Liver (tissue), 9 donors: ENCODE data around the gene NOXRED1. TPM values are rescaled to one million over a fixed set of nuclear protein-coding genes. Genes with fewer than 3 reads are reported as not detected.

Source experiments
- DNase-seq: peaks from one replicate; pipeline ENCODE4 v3.0.0-alpha.2; 2017; ENCODE audit warnings: low spot score
- H3K27ac ChIP-seq, 2 donors: one replicate each; pipeline ENCODE4 v1.7.0; 2013; ENCODE audit warnings: inconsistent platforms in 2 of 2, low read length in 2 of 2, control low read depth in 1 of 2, low read depth in 1 of 2, mild to moderate bottlenecking in 1 of 2
- H3K27me3 ChIP-seq, 4 donors: one replicate each; pipeline versions ENCODE4 v1.6.1 to v1.7.0; 2013; ENCODE audit warnings: low read length in 3 of 4, inconsistent platforms in 1 of 4, mild to moderate bottlenecking in 1 of 4, moderate library complexity in 1 of 4; ENCODE audit not compliant: control insufficient read depth in 4 of 4, insufficient read depth in 4 of 4
- H3K36me3 ChIP-seq, 4 donors: one replicate each; pipeline versions ENCODE4 v1.6.1 to v1.7.0; 2013; ENCODE audit warnings: low read length in 3 of 4, mild to moderate bottlenecking in 3 of 4, low read depth in 1 of 4, moderate library complexity in 1 of 4; ENCODE audit not compliant: control insufficient read depth in 4 of 4, insufficient read depth in 3 of 4
- H3K4me1 ChIP-seq, 4 donors: one replicate each; pipeline versions ENCODE4 v1.6.1 to v1.7.0; 2013; ENCODE audit warnings: low read length in 3 of 4, mild to moderate bottlenecking in 3 of 4, moderate library complexity in 1 of 4; ENCODE audit not compliant: control insufficient read depth in 4 of 4, insufficient read depth in 4 of 4
- H3K4me3 ChIP-seq, 3 donors: one replicate each; pipeline versions ENCODE4 v1.6.1 to v1.7.0; 2013; ENCODE audit warnings: low read length in 3 of 3, control low read depth in 1 of 3, low read depth in 1 of 3, mild to moderate bottlenecking in 1 of 3
- H3K9ac ChIP-seq, 2 donors: one replicate each; pipeline ENCODE4 v1.7.0; 2013; ENCODE audit warnings: low read length in 2 of 2, mild to moderate bottlenecking in 2 of 2, moderate library complexity in 2 of 2, control low read depth in 1 of 2, low read depth in 1 of 2
- H3K9me3 ChIP-seq, 4 donors: one replicate each; pipeline versions ENCODE4 v1.6.1 to v1.7.0; 2013; ENCODE audit warnings: low read length in 3 of 4; ENCODE audit not compliant: control insufficient read depth in 4 of 4
- EGR1 ChIP-seq, 2 donors: IDR thresholded peaks; 2 replicates each; pipeline ENCODE4 v1.6.1; 2016 to 2018; ENCODE audit warnings: antibody characterized with exemption in 2 of 2, low read depth in 2 of 2
- FOXA1 ChIP-seq: IDR thresholded peaks from 2 replicates; pipeline ENCODE4 v1.6.1; 2016; ENCODE audit warnings: antibody characterized with exemption
- FOXA2 ChIP-seq: IDR thresholded peaks from 2 replicates; pipeline ENCODE4 v1.6.1; 2016; ENCODE audit warnings: antibody characterized with exemption
- GABPA ChIP-seq, 2 donors: IDR thresholded peaks in 1 of 2; conservative IDR thresholded peaks in 1 of 2; 2 replicates each; pipeline ENCODE4 v1.6.1; 2016; ENCODE audit warnings: antibody characterized with exemption in 2 of 2, mild to moderate bottlenecking in 1 of 2, moderate library complexity in 1 of 2
- HNF4A ChIP-seq, 2 donors: conservative IDR thresholded peaks; 2 replicates each; pipeline ENCODE4 v1.6.1; 2016; ENCODE audit warnings: antibody characterized with exemption in 2 of 2, mild to moderate bottlenecking in 2 of 2
- HNF4G ChIP-seq: IDR thresholded peaks from 2 replicates; pipeline ENCODE4 v1.6.1; 2016; ENCODE audit warnings: antibody characterized with exemption
- JUND ChIP-seq, 2 donors: IDR thresholded peaks; 2 replicates each; pipeline ENCODE4 v1.6.1; 2016; ENCODE audit warnings: antibody characterized with exemption in 2 of 2
- NR2F2 ChIP-seq: IDR thresholded peaks from 2 replicates; pipeline ENCODE4 v1.6.1; 2016; ENCODE audit warnings: antibody characterized with exemption
- RAD21 ChIP-seq, 2 donors: IDR thresholded peaks; 2 replicates each; pipeline ENCODE4 v1.6.1; 2016; ENCODE audit warnings: antibody characterized with exemption in 2 of 2, mild to moderate bottlenecking in 2 of 2
- REST ChIP-seq: IDR thresholded peaks from 2 replicates; pipeline ENCODE4 v1.6.1; 2016; ENCODE audit warnings: antibody characterized with exemption, mild to moderate bottlenecking
- RXRA ChIP-seq, 2 donors: IDR thresholded peaks; 2 replicates each; pipeline ENCODE4 v1.6.1; 2017 to 2018; ENCODE audit warnings: antibody characterized with exemption in 2 of 2, mild to moderate bottlenecking in 1 of 2
- SP1 ChIP-seq: IDR thresholded peaks from 2 replicates; pipeline ENCODE4 v1.6.1; 2018; ENCODE audit warnings: antibody characterized with exemption, mild to moderate bottlenecking
- TAF1 ChIP-seq: conservative IDR thresholded peaks from 2 replicates; pipeline ENCODE4 v1.6.1; 2016; ENCODE audit warnings: antibody characterized with exemption, mild to moderate bottlenecking
- YY1 ChIP-seq: IDR thresholded peaks from 2 replicates; pipeline ENCODE4 v1.6.1; 2016; ENCODE audit warnings: antibody characterized with exemption, mild to moderate bottlenecking
- ZBTB33 ChIP-seq: IDR thresholded peaks from 2 replicates; pipeline ENCODE4 v1.6.1; 2016; ENCODE audit warnings: antibody characterized with exemption
- WGBS: extraction: QIAGEN DNeasy Blood & Tissue Kit; methylation state at CpG from one replicate; pipeline ENCODE4 v1.1.7; 2013; 5-methylcytosine and 5-hydroxymethylcytosine counted together
- polyA plus RNA-seq, 2 donors: library from polyadenylated mRNA; stranded (reverse) in 1 of 2; unstranded in 1 of 2; fragments of 200-250 nt in 1 of 2; fragments of >200 nt in 1 of 2; fragmentation: Nextera tagmentation in 1 of 2; extraction: Ambion mirVana in 1 of 2; gene quantifications; one replicate each; pipeline versions ENCODE4 v1.2.1 to v1.2.3, GENCODE V29; 2013 to 2015
- total RNA-seq, 2 donors: library from RNA; depleted of rRNA; stranded (reverse); fragments of >200 nt; gene quantifications; one replicate each; pipeline ENCODE4 v1.2.3, GENCODE V29; 2014
- TF ChIP-seq, protein P1 (sequence below): IDR thresholded peaks from 2 replicates; pipeline ENCODE4 v1.6.1; 2016; ENCODE audit warnings: antibody characterized with exemption
- TF ChIP-seq, protein P2 (sequence below): fragments of 150-350 bp; IDR thresholded peaks from 2 replicates; pipeline ENCODE4 v1.5.1; 2017; ENCODE audit warnings: improper control_type of control experiment, low read depth, low read length; ENCODE audit not compliant: missing input control
- TF ChIP-seq, protein P3 (sequence below): IDR thresholded peaks from 2 replicates; pipeline ENCODE4 v1.6.1; 2016; ENCODE audit warnings: antibody characterized with exemption
- donor health status: healthy.
- donor health status: healthy.
- donor health status: healthy.
- donor health status: healthy.
- donor health status: healthy.

Gene NOXRED1
- total and polyA plus RNA-seq, 4 donors: 0.06 to 0.50 (median 0.30) TPM

DNA sequence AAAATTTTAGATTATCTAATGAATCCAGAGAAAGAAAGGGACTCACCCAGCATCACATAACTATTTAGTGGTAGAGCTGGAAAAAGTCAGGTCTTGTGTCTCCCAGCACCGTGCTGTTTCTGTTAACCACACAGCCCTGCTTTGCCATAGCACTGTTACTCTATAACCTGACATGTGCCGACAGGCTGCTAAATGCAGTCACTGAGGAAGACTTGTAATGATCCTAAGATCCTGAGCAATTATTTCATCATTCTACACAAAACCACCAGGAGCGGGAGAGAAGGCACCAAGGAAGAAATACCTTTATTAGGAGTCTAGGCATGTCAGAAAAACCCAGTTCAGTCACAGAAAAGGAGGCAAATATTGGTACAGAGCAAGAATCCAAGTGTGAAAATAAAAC is 3.1 kb upstream of the NOXRED1 start:
- Histone ChIP-seq H3K9me3 (no peaks in the 10 kb centered on the region), H3K4me3 (no peak overlapping the region), H3K27me3 (no peaks in the 10 kb centered on the region), H3K36me3 (peaks cover 24 to 77% (median 64%) of the 10 kb centered on the region in 4 donors), H3K9ac (no peak overlapping the region), H3K4me1 (no peaks in the 10 kb centered on the region), H3K27ac (no peak overlapping the region)
- TF ChIP-seq JUND (IDR thresholded peaks at IDR 0.05): no peak
- no peak for TF ChIP-seq RXRA (IDR thresholded peaks at IDR 0.05)
- no peak for TF ChIP-seq EGR1 (IDR thresholded peaks at IDR 0.05; ENCODE audit: low read depth in 2 of 2)
- no peak for TF ChIP-seq FOXA1
- TF ChIP-seq, protein P1, sequence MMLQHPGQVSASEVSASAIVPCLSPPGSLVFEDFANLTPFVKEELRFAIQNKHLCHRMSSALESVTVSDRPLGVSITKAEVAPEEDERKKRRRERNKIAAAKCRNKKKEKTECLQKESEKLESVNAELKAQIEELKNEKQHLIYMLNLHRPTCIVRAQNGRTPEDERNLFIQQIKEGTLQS: no peak
- TF ChIP-seq, protein P2, sequence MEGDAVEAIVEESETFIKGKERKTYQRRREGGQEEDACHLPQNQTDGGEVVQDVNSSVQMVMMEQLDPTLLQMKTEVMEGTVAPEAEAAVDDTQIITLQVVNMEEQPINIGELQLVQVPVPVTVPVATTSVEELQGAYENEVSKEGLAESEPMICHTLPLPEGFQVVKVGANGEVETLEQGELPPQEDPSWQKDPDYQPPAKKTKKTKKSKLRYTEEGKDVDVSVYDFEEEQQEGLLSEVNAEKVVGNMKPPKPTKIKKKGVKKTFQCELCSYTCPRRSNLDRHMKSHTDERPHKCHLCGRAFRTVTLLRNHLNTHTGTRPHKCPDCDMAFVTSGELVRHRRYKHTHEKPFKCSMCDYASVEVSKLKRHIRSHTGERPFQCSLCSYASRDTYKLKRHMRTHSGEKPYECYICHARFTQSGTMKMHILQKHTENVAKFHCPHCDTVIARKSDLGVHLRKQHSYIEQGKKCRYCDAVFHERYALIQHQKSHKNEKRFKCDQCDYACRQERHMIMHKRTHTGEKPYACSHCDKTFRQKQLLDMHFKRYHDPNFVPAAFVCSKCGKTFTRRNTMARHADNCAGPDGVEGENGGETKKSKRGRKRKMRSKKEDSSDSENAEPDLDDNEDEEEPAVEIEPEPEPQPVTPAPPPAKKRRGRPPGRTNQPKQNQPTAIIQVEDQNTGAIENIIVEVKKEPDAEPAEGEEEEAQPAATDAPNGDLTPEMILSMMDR: no peak
- no peak for TF ChIP-seq HNF4A (conservative IDR thresholded peaks at IDR 0.05)
- no peak for TF ChIP-seq REST
- no peak for TF ChIP-seq NR2F2
- no peak for TF ChIP-seq YY1
- TF ChIP-seq, protein P3, sequence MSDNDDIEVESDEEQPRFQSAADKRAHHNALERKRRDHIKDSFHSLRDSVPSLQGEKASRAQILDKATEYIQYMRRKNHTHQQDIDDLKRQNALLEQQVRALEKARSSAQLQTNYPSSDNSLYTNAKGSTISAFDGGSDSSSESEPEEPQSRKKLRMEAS: no peak
- TF ChIP-seq SP1: no peak
- TF ChIP-seq ZBTB33: no peak
- no peak for TF ChIP-seq TAF1
- TF ChIP-seq GABPA (IDR thresholded peaks at IDR 0.05 in 1 of 2, conservative IDR thresholded peaks at IDR 0.05 in 1 of 2): no peak
- TF ChIP-seq RAD21 (IDR thresholded peaks at IDR 0.05): no peak
- no peak for TF ChIP-seq HNF4G
- TF ChIP-seq FOXA2: no peak
- WGBS: 96% methylated on average over 3 of the region's 3 CpGs
- no peak for DNase-seq
